ENCODE measurements around the gene TRIM7.

Gene TRIM7

GRCh38 chr5:181204826-181205760, at the start of gene TRIM7:
Gene TRIM7, minus strand, starts transcription at chr5:181205196. Its CDS starts 86 bp downstream, at chr5:181205110.
- DNase-seq, result no peak

GRCh38 chr5:181248277-181248676, 43.3 kb upstream of the TRIM7 start:
- no peak for DNase-seq

- peak; percentile 90 for DNase-seq
Measured at GRCh38 chr5:181246276-181247049, 41.5 kb upstream of the TRIM7 start.

GRCh38 chr5:181245427-181246275, 40.7 kb upstream of the TRIM7 start:
- no peak for DNase-seq

- peak; percentile 92 for DNase-seq
Measured at GRCh38 chr5:181243564-181244343, 38.8 kb upstream of the TRIM7 start, which contains the start of gene RACK1. Gene RACK1, minus strand, starts transcription at chr5:181243906. Its CDS starts 106 bp downstream, at chr5:181243800.

GRCh38 chr5:181243018-181243563, 38.1 kb upstream of the TRIM7 start:
- no peak for DNase-seq

GRCh38 chr5:181242031-181242451, 37.0 kb upstream of the TRIM7 start:
- no peak for DNase-seq

GRCh38 chr5:181241393-181241975, 36.5 kb upstream of the TRIM7 start:
- peak; percentile 83 for DNase-seq

GRCh38 chr5:181239062-181239663, 34.2 kb upstream of the TRIM7 start:
- no peak for DNase-seq

GRCh38 chr5:181237729-181238385, 32.9 kb upstream of the TRIM7 start:
- DNase-seq, result no peak

GRCh38 chr5:181236954-181237641, 32.1 kb upstream of the TRIM7 start:
- DNase-seq, result no peak

GRCh38 chr5:181236471-181236870, 31.5 kb upstream of the TRIM7 start:
- DNase-seq, result no peak

- DNase-seq, result no peak
Measured at GRCh38 chr5:181235689-181236366, 30.8 kb upstream of the TRIM7 start.

- DNase-seq, result peak; percentile 34
Measured at GRCh38 chr5:181235323-181235688, 30.3 kb upstream of the TRIM7 start.

- no peak for DNase-seq
Measured at GRCh38 chr5:181234455-181235306, 29.7 kb upstream of the TRIM7 start.

GRCh38 chr5:181233801-181234454, 28.9 kb upstream of the TRIM7 start:
- no peak for DNase-seq

GRCh38 chr5:181233088-181233800, 28.2 kb upstream of the TRIM7 start:
- DNase-seq, result no peak

Measured in fibroblast of skin of right biceps (primary cell).